ENCODE measurements around the gene CDK4.
A peak's percentile ranks its signal among the peaks of the same experiment; 100 is the strongest.

Gene CDK4

DNA sequence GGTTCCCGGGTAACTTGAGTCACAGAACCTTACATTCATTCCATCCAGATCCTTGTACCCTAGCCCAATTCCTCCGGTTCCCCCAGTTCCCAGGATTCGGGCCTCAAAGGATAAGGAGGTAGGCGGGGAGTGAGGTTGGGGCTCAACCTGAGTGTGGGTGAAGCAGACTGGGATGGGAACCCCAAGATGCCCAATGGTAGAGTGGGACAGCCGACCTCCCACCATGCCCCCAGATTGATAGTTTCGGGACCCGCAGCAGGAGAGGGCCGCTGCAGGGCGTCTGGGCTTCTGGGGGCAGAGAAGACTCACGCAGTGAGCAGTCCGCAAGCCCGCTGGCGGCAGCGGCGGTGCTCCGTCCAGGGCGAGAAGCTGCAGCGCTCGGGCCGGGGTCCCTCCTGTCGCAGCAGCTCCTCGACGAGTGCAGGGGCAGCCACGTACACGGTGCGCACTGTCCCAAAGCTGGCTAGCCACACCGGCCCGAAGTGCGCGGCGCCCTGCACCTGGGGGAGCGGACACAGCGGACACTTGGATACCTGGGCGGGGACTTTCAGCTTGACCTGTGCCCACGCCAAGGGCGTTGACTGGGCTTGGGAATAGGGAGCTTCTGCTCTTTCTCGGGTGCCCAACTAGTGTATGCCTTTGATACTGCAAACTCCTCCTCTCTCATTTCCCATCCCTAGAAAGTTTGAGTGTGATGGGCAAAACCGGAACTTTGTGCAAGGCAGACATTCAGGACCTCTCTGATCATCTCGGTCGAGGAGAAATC, 13.8 kb upstream of the CDK4 start:
- no peak overlapping the region for H3K27ac ChIP-seq (ENCODE audit: low read depth in 2 of 2, low read length in 2 of 2)

DNA sequence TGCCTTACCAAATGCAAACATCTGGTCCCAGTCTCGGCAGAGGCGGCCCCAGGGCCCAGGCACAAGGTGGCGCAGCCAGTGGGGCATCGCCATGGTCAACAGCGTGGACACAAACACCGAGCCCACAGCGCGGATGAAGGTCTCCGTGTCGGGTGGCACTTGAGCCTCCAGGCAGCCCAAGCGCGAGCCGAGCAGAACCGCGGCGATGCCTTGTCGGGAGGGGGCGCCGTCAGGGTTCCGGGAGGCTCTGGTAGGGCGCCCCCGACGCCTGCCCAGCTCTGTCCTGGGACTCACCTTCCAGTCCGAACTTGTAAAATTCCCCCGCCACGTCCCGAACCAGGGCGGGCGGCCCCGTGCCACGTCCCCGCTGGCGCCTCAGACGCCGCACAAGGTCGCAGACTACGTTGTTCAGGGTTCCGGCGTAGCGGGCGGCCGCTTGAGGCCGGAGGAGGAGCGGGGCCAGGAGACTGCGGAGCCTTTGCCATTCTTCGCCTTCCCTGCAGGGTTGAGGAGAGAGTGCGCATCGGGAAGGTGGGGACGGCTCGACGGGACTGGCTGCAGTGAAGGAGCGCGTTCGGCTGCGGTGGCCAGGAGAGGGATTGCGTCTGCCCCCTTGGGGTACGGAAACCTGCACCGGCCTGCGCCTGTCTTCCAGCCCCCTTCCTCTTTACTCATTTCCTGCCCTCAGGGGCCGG, 13.0 kb upstream of the CDK4 start:
- Histone ChIP-seq H3K27me3 (ENCODE audit: control insufficient read depth in 2 of 2, insufficient read depth in 2 of 2, low read length in 2 of 2) (peaks cover 32% of the 10 kb centered on the region in 2 donors), H3K9ac (ENCODE audit: low read depth in 1 of 2, low read length in 2 of 2) (peak overlapping the region in 1 of 2 donors; percentile 52), H3K27ac (ENCODE audit: low read depth in 2 of 2, low read length in 2 of 2) (no peak overlapping the region), H3K36me3 (ENCODE audit: control insufficient read depth in 2 of 2, insufficient read depth in 2 of 2, low read length in 2 of 2) (peaks cover 4 to 5% of the 10 kb centered on the region in 2 donors), H3K4me1 (ENCODE audit: control insufficient read depth in 2 of 2, insufficient read depth in 2 of 2, low read length in 2 of 2) (peaks cover 20 to 29% of the 10 kb centered on the region in 2 donors), H3K9me3 (ENCODE audit: control insufficient read depth in 2 of 2, low read length in 2 of 2) (no peaks in the 10 kb centered on the region), H3K4me3 (ENCODE audit: low read length in 2 of 2) (peak overlapping the region; percentile 56 to 81)

More for the DNA sequence above, 13.8 kb upstream of the CDK4 start:
- peak overlapping the region; percentile 56 to 81 for H3K4me3 ChIP-seq (ENCODE audit: low read length in 2 of 2)
- peaks cover 20 to 29% of the 10 kb centered on the region in 2 donors for H3K4me1 ChIP-seq (ENCODE audit: control insufficient read depth in 2 of 2, insufficient read depth in 2 of 2, low read length in 2 of 2)
- peaks cover 32% of the 10 kb centered on the region in 2 donors for H3K27me3 ChIP-seq (ENCODE audit: control insufficient read depth in 2 of 2, insufficient read depth in 2 of 2, low read length in 2 of 2)
- no peaks in the 10 kb centered on the region for H3K9me3 ChIP-seq (ENCODE audit: control insufficient read depth in 2 of 2, low read length in 2 of 2)
- H3K36me3 ChIP-seq (ENCODE audit: control insufficient read depth in 2 of 2, insufficient read depth in 2 of 2, low read length in 2 of 2): peaks cover 4 to 5% of the 10 kb centered on the region in 2 donors
- peak overlapping the region in 1 of 2 donors; percentile 52 for H3K9ac ChIP-seq (ENCODE audit: low read depth in 1 of 2, low read length in 2 of 2)

DNA sequence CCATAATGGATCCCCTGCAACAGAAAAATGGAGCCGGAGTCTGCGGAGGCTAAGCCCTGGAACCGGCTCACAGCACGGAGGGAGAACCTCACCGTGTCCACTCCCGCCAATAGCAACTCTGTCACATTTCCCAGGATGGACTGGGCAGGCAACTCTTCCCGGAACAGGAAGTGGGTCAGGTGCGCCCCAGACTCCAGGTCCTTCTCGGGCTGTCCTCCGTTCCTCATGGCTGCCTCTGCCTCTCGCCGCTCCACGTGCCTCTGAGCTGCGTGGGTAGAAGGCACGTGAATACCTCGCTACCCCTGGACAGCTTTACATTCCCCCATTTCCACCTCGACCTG, 12.5 kb upstream of the CDK4 start:
- H3K4me3 ChIP-seq (ENCODE audit: low read length in 2 of 2): peak overlapping the region; percentile 56 to 81
- H3K36me3 ChIP-seq (ENCODE audit: control insufficient read depth in 2 of 2, insufficient read depth in 2 of 2, low read length in 2 of 2): peaks cover 3 to 4% of the 10 kb centered on the region in 2 donors
- H3K27me3 ChIP-seq (ENCODE audit: control insufficient read depth in 2 of 2, insufficient read depth in 2 of 2, low read length in 2 of 2): peaks cover 32% of the 10 kb centered on the region in 2 donors
- H3K9me3 ChIP-seq (ENCODE audit: control insufficient read depth in 2 of 2, low read length in 2 of 2): no peaks in the 10 kb centered on the region
- no peak overlapping the region for H3K27ac ChIP-seq (ENCODE audit: low read depth in 2 of 2, low read length in 2 of 2)
- peaks cover 20 to 29% of the 10 kb centered on the region in 2 donors for H3K4me1 ChIP-seq (ENCODE audit: control insufficient read depth in 2 of 2, insufficient read depth in 2 of 2, low read length in 2 of 2)
- H3K9ac ChIP-seq (ENCODE audit: low read depth in 1 of 2, low read length in 2 of 2): peak overlapping the region in 1 of 2 donors; percentile 52

DNA sequence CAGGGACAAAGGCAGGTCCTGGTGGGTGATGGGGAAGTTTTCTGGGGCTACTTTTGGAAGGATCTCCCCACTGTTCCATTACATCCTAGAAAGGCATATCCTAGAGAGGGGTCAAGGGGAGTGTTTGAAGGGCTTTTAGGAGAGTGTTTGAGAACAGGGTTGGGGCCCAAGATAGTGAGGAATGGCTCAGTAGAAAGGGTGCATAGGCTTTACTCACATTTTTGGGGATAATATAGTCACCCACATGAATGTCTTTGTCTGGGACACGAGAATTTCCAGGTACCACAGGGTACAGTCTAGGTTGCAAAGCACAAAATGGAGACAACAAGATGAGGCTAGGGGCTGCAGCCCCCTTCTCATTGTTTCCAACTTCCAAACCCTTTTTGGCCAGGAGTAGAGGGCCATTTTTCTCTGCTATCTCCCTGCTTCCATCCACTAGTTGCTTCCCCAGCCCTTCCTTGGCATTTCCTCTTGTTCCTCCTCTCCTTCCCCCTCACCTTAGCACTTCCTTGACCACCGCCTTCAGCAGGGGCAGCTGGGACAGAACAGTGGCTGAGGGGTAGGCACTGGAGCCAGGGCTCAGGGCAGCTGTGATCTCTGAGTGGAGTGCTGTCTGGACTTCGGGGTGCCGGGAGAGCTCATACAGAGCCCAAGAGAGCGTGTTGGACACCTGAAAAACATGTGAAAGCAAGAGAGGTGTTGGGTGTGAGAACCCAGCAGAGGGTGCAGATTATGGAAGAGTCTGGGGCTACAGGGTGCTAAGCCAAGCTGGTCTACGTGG, 12.0 kb upstream of the CDK4 start:
- H3K27ac ChIP-seq (ENCODE audit: low read depth in 2 of 2, low read length in 2 of 2): no peak overlapping the region
- H3K4me1 ChIP-seq (ENCODE audit: control insufficient read depth in 2 of 2, insufficient read depth in 2 of 2, low read length in 2 of 2): peaks cover 20 to 29% of the 10 kb centered on the region in 2 donors
- no peaks in the 10 kb centered on the region for H3K9me3 ChIP-seq (ENCODE audit: control insufficient read depth in 2 of 2, low read length in 2 of 2)
- peak overlapping the region; percentile 56 to 81 for H3K4me3 ChIP-seq (ENCODE audit: low read length in 2 of 2)
- peaks cover 32% of the 10 kb centered on the region in 2 donors for H3K27me3 ChIP-seq (ENCODE audit: control insufficient read depth in 2 of 2, insufficient read depth in 2 of 2, low read length in 2 of 2)
- H3K36me3 ChIP-seq (ENCODE audit: control insufficient read depth in 2 of 2, insufficient read depth in 2 of 2, low read length in 2 of 2): peaks cover 2 to 5% of the 10 kb centered on the region in 2 donors
- H3K9ac ChIP-seq (ENCODE audit: low read depth in 1 of 2, low read length in 2 of 2): peak overlapping the region in 1 of 2 donors; percentile 52

DNA sequence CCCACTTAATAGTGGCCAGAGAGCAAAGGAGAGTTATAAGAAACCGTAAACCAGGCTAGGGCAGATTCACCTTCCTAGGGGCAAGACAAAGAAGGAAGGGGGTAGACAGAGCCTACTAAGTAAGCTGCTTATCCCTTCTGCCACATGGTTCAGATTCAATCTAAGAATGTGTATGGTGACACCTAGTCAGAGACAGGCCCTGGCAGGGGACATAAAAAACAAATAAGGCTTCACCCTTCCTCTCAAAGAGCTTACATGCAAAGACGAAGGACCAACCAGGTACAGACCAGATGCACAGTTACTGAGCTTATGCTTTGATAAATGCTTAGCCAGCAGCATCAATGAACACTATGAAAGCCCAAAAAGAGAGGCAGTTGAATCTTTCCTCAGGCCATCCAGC, 10.4 kb upstream of the CDK4 start:
- Histone ChIP-seq H3K36me3 (ENCODE audit: control insufficient read depth in 2 of 2, insufficient read depth in 2 of 2, low read length in 2 of 2) (peaks cover 7 to 16% of the 10 kb centered on the region in 2 donors), H3K9ac (ENCODE audit: low read depth in 1 of 2, low read length in 2 of 2) (no peak overlapping the region), H3K4me1 (ENCODE audit: control insufficient read depth in 2 of 2, insufficient read depth in 2 of 2, low read length in 2 of 2) (peaks cover 20 to 31% of the 10 kb centered on the region in 2 donors), H3K27me3 (ENCODE audit: control insufficient read depth in 2 of 2, insufficient read depth in 2 of 2, low read length in 2 of 2) (peaks cover 32% of the 10 kb centered on the region in 2 donors), H3K27ac (ENCODE audit: low read depth in 2 of 2, low read length in 2 of 2) (no peak overlapping the region), H3K9me3 (ENCODE audit: control insufficient read depth in 2 of 2, low read length in 2 of 2) (no peaks in the 10 kb centered on the region), H3K4me3 (ENCODE audit: low read length in 2 of 2) (no peak overlapping the region)

DNA sequence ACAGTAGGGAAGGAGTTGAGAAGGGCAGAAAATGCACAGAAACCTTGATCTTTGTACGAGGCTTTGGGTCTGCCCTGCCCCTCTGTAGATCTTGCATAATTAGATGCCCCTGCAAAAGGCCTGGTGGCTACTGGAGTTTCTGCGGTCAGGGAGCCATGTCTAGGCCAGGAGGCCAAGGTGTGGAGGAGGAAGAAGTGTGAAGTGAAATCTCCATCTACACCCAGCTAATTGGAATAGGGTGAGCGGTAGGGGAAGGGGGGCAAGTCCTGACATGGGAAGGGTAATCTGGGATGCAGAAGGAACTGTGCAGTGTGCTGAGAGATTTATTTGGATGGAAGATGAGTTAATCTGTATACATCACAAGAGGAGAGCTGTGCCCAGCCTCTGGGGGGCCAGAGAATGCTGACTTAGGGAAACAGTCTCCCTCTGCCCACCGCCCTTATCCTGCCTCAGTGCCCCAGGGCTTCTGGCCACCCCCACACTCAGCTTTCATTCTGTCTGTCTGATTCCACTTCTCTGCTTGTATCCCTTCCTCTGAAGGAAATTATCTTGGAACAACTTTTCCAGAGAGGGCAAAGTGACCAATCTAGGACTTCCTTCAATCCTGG, 9.4 kb upstream of the CDK4 start:
- H3K9me3 ChIP-seq (ENCODE audit: control insufficient read depth in 2 of 2, low read length in 2 of 2): no peaks in the 10 kb centered on the region
- H3K4me1 ChIP-seq (ENCODE audit: control insufficient read depth in 2 of 2, insufficient read depth in 2 of 2, low read length in 2 of 2): peaks cover 16 to 29% of the 10 kb centered on the region in 2 donors
- peaks cover 23 to 24% of the 10 kb centered on the region in 2 donors for H3K27me3 ChIP-seq (ENCODE audit: control insufficient read depth in 2 of 2, insufficient read depth in 2 of 2, low read length in 2 of 2)
- H3K27ac ChIP-seq (ENCODE audit: low read depth in 2 of 2, low read length in 2 of 2): no peak overlapping the region
- H3K36me3 ChIP-seq (ENCODE audit: control insufficient read depth in 2 of 2, insufficient read depth in 2 of 2, low read length in 2 of 2): peaks cover 7 to 16% of the 10 kb centered on the region in 2 donors
- H3K4me3 ChIP-seq (ENCODE audit: low read length in 2 of 2): no peak overlapping the region
- no peak overlapping the region for H3K9ac ChIP-seq (ENCODE audit: low read depth in 1 of 2, low read length in 2 of 2)

DNA sequence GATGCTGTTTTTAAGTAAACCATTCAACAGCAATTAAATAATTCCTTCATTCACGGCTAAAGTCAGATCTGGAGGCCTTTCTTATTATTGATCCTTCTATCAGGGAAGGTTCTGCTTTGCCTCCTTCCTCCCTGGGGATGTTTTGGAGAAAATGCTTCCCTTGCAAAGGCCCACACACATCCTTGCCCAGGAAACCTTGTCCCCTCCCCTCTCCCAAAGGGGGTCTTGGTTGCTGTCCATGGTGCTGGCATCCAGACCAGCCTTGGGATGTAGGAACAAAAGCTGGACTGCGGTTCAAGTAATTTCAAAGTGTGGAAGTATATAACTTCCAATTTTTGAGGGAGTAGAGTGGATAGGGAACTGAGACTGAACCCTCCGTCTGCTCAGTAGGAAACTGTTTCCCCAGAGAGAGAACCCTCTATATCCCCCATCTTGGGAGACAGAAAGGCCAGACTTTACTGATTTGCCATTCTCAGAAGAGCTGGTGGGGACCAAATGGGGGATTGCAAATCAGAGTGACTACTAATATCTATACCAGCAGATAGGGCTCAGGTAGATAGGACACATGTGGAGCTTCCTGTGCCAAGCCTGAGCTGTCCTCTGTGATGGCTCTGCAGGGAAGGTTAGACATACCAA, 8.4 kb upstream of the CDK4 start:
- Histone ChIP-seq H3K36me3 (ENCODE audit: control insufficient read depth in 2 of 2, insufficient read depth in 2 of 2, low read length in 2 of 2) (peaks cover 7 to 16% of the 10 kb centered on the region in 2 donors), H3K4me3 (ENCODE audit: low read length in 2 of 2) (no peak overlapping the region), H3K27ac (ENCODE audit: low read depth in 2 of 2, low read length in 2 of 2) (no peak overlapping the region), H3K9ac (ENCODE audit: low read depth in 1 of 2, low read length in 2 of 2) (no peak overlapping the region), H3K9me3 (ENCODE audit: control insufficient read depth in 2 of 2, low read length in 2 of 2) (no peaks in the 10 kb centered on the region), H3K27me3 (ENCODE audit: control insufficient read depth in 2 of 2, insufficient read depth in 2 of 2, low read length in 2 of 2) (peaks cover 13 to 15% of the 10 kb centered on the region in 2 donors), H3K4me1 (ENCODE audit: control insufficient read depth in 2 of 2, insufficient read depth in 2 of 2, low read length in 2 of 2) (peaks cover 13 to 25% of the 10 kb centered on the region in 2 donors)

DNA sequence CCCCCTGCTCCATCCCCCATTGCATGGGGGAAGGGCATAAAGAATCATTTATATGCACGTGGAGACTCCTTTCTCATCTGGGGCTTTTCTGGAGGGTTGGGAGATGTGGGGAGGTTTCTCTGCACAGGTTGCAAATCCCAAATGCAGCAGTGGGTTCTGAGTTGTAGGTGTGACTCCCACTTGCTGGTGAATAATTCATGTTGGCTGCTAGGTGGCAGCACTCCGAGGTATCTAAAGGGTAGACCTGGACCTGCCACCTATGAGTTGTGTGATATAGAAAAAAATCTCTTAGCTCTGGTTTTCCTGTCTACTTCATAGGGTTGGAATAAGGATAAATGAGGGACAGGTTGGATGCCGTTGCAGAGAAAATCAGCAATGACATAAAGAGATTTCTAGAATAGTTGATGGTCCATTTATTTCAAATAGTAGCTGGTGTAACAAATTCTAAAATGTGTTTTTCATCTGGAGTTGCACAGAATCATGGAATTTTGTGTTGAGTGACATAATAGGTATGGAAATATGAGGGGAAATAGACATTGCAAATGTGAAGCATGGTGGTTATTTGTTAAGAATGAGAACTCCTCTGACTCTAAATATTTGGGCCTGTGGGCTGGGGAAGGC, 7.4 kb upstream of the CDK4 start:
- Histone ChIP-seq H3K9me3 (ENCODE audit: control insufficient read depth in 2 of 2, low read length in 2 of 2) (no peaks in the 10 kb centered on the region), H3K27ac (ENCODE audit: low read depth in 2 of 2, low read length in 2 of 2) (no peak overlapping the region), H3K9ac (ENCODE audit: low read depth in 1 of 2, low read length in 2 of 2) (no peak overlapping the region), H3K36me3 (ENCODE audit: control insufficient read depth in 2 of 2, insufficient read depth in 2 of 2, low read length in 2 of 2) (peaks cover 7 to 16% of the 10 kb centered on the region in 2 donors), H3K4me1 (ENCODE audit: control insufficient read depth in 2 of 2, insufficient read depth in 2 of 2, low read length in 2 of 2) (peaks cover 12 to 18% of the 10 kb centered on the region in 2 donors), H3K4me3 (ENCODE audit: low read length in 2 of 2) (no peak overlapping the region), H3K27me3 (ENCODE audit: control insufficient read depth in 2 of 2, insufficient read depth in 2 of 2, low read length in 2 of 2) (peaks cover 5 to 10% of the 10 kb centered on the region in 2 donors)

Data from mucosa of rectum (tissue), 2 donors.